Measurements from ENCODE around the gene PRELID1.
"Not testable (repeated sequence)": the region's sequence is repeated elsewhere in the genome, so short reads cannot be mapped to it uniquely, and the experiment has no call there.

The PRELID1 gene, protein sequence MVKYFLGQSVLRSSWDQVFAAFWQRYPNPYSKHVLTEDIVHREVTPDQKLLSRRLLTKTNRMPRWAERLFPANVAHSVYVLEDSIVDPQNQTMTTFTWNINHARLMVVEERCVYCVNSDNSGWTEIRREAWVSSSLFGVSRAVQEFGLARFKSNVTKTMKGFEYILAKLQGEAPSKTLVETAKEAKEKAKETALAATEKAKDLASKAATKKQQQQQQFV

DNA sequence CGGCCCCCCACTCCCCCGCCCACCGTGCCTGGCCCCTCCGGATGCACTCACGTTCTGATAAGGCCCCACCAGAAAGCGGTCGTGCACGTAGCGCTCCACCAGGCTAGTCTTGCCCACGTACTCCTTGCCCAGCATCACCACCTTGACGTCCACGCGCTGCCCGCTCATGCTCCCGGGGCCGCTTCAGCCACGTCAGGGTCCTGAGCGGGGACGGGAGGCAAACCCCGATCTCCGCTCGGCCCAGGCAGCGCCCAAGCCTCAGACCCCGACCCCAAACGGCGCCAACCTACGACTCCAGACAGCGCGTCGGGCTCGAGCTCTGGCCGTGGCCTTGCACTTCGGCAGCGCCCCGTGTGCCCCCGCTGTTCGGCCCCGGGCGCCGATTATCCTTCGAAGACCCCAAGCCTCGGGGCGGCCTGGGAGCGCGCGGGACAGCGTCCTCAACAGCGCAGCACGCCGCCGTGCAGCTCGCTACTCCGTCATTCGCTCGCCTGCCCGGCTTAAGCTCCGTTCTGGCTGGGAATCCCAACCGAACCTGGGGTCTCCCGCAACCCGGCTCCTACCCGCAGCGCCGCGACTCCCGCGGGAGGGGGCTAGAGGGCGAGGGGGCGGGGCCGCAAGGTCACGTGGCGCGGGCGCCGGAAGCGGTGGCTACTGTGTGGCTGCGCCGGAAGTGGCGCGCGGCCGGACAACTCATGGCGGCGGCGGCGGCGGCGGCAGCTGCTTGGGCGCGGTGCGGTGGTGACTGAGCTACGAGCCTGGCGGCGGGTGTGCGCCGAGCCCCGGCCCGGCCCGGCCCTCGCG lies at the start of gene PRELID1, which contains the start of gene RAB24:
Gene PRELID1 (plus strand): TSS at position 679 of the 804 bp plus-strand sequence. CDS start 187 bp downstream, outside the sequence.
Gene RAB24 (minus strand): TSS at position 599 of the 804 bp plus-strand sequence. CDS start 431 bp downstream, at position 168.
- no peak for DNase-seq

DNA sequence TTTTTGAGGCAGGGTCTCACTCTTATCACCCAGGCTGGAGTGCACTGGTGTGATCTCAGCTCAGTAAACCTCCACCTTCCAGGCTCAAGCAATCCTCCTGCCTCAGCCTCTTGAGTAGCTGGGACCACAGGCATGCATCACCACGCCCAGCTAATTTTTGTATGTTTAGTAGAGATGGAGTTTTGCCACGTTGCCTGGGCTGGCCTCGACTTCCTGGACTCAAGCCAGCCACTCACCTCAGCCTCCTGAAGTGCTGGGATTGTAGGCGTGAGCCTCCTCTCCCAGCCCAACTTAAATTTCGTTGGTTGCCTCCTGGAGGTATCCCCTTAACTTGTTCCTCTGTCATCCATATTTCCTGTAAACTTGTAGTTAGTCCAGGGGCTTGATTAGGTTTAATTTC lies 47.3 kb upstream of the PRELID1 start:
- DNase-seq, result no peak

DNA sequence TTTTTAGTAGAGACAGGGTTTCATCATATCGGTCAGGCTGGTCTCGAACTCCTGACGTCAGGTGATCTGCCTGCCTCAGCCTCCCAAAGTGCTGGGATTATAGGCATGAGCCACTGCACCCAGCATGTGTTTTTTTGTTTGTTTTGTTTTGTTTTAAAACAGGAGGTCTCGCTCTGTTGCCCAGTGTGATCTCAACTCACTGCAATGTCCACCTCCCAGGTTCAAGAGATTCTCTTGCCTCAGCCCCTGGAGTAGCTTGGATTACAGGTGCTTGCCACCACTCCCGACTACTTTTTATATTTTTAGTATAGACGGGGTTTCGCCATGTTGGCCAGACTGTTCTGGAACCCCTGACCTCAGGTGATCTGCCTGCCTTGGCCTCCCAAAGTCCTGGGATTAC lies 44.9 kb upstream of the PRELID1 start:
- not testable (repeated sequence) for DNase-seq

DNA sequence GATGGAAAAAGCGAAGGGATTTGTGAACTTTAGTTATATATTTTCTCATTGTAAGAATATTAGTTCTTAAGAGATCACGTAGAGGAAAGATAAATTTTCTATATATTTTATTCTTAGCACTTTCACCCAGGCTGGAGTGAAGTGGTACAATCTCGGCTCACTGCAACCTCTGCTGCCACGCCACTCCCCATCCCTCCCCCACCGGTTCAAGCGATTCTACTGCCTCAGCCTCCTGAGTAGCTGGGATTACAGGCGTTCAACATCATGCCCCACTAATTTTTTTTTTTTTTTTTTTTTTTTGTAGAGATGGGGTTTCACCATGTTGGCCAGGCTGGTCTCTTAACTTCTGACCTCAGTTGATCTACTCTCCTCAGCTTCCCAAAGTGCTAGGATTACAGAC lies 42.6 kb upstream of the PRELID1 start:
- no peak for DNase-seq

DNA sequence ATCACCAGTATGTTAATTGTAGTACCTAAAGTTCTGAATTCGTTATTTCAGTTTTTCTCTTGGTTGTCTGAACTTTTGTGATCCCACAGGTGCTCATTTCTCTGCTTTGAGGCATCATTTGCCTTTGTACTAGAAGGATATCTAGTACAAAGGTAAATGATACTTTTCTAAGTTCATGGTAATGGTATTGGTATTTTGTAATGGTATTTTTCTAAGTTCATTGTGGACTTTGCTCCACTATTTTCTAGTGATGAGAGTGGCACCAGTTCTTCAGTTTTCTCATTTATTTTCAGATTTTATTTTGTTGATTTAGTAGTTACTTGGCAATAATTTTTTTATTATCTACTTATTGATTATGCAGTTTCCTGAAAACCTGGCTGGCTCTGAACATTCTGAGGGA lies 42.1 kb upstream of the PRELID1 start:
- DNase-seq, result no peak

DNA sequence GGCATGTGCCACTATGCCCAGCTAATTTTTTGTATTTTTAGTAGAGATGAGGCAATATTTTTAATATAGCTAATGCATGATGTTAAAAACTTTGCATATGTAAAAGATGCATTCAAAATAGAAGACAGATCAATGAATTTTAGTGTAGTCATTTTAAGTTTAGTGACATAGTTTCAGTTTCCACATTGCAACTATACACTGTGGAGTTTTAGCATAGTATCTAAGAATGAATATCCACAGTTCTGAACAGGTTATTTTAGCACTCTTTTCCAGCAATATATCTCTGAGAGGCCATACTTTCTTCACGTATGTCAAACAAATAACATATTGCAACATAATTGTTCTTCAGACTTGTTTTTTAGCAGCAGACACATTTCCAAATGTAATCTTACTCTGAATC lies 39.4 kb upstream of the PRELID1 start:
- DNase-seq, result no peak

DNA sequence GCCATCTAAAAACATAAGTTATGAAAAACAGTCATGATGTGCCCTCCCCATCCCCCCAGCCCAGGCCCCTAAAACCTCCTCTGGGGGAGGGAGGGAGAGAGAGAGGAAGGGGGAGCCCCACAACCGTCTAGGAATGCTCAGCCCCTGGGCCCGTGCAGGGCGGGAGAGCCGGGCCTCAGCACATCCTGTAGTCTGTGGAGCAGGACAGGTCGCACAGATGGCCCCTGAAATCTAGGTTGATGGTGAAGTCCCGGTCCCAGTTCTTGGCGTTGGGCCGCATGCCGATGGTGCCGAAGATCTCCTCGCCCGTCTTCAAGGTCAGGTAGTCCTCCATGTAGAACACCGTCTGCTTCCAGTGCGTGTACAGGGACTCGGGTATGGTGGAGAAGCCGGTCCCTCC lies 38.2 kb upstream of the PRELID1 start:
- no peak for DNase-seq

DNA sequence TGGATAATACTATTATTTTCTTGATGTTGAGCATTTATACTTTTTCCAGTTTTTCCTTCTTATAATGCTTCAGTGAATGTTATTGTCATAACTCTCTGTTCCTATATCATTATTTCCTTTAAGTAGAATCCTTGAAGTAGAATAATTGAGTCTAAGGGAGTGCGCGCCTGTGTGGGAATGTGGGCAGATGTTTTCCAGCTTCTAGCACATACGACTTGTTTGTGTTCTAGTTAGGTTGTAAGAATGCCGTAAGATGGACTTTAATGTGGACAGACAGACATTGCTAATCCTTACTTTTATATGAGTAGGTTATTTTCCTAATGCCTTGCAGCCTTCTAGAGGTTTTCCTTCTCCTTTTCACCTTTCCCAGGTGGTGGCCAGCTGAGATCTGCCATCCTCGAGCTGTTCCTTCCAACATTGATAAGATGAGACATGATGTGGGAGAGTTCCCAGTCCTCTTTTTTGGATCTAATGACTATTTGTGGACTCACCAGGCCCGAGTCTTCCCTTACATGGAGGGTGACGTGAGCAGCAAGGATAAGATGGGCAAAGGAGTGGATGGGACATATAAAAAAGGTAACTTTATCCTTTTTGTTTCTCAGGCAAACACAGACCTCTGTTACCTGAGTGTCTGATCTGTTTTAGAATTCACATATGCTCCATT lies 34.2 kb upstream of the PRELID1 start:
- DNase-seq, result no peak

DNA sequence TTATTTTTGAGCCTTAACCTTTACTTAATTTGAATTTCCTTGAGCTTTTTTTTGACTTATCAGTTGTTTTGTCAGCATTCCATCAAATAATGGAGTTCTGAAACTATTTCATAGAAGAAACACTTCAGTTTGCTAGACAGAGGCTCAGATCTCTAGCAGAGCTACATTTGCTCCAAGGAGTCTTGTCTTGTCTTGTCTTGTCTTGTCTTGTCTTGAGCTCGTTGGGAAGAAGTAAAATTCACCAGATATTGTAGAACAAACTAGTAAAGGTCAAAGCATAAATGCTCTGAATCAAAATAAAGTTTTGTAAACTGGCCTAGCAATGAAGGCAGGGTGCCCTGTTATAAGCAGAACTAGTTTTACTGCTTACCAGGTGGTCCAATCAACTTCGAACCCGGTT lies 33.6 kb upstream of the PRELID1 start:
- no peak for DNase-seq

DNA sequence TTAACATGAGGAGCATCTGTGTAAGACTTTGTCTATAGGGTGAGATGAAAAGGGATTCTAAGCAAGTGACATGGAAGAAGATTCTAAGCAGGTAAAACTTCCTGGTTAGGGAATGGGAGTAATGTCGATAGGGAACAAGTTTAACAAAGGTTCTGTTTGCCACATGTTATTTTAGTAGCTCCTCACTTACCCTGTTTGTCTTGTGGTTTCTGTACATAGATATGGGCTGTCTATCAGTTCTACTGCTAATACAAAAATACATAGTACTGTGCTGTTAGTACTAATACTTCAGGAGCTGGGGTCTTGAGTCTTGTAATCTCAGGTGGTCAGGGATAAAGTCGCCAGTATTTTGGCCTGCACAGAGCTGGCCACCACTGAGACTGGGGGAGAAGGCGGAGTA lies 32.9 kb upstream of the PRELID1 start:
- DNase-seq, result no peak

DNA sequence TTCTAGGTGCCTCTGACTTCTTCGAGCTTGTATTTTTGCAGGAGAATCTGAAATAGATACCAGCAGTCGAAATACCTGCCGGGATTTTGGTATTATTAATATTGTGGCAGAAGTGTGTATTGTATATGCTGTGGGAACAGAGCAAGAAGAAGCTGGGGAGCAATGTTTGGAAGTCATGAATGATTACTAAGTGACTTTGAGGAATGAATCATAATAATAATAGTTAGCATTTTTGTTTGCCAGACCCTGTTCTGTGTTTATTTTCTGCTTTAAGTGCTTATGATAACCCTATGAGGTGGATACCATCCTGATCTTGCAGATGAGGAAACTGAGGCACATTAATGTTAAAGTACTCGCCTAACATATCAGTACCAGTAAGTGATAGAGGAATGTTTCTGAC lies 32.5 kb upstream of the PRELID1 start:
- DNase-seq, result no peak

DNA sequence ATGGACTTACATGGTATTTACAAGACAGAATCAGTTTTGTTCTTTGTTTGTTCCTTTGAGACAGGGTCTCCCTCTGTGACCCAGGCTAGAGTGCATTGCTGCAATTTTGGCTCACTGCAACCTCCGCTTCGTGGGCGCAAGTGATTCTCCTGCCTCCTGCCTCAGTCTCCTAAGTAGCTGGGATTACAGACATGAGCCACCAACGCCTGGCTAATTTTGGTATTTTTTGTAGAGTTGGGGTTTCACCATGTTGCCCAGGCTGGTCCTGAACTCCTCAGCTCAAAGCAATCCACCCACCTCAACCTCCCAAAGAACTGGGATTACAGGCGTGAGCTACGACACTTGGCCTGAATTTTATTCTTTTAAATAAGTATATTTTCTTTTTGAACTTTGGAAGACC lies 27.7 kb upstream of the PRELID1 start:
- DNase-seq, result no peak

DNA sequence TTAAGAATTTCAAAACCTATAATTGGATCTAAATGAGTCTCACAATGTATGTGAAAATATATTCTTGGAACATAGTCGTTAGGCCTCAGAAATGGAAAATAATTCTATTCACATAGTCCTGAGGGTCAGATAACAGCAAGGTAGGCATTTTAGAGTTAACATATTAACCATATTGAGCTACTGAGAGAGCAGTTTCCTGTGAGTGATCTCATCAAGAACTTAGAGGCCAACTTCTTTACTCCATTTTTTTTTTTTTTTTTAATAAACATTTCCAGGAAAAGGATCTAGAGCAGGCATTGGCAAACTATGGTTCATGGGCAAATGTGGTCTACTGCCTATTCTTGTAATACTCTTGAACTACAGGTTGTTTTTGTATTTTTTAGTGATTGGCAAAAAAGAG lies 26.7 kb upstream of the PRELID1 start:
- no peak for DNase-seq

DNA sequence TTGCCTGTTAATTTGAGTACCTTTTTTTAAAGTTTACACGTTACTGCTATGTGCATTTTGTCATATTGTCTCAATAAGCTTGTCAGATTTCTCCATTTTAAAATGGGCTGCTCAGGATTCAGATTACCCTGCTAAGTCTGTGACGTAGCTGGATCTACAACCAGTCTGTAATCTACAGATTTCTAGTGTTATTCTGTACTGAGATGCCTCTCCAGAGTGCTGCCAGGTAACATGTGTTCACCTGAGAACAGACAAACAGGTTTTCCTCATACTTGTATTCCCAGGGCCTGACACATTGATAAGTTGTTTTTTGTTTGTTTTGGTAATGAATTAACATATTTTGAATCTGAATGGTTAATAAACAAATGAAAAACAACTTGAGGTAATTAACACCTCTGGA lies 15.4 kb upstream of the PRELID1 start:
- DNase-seq, result no peak

DNA sequence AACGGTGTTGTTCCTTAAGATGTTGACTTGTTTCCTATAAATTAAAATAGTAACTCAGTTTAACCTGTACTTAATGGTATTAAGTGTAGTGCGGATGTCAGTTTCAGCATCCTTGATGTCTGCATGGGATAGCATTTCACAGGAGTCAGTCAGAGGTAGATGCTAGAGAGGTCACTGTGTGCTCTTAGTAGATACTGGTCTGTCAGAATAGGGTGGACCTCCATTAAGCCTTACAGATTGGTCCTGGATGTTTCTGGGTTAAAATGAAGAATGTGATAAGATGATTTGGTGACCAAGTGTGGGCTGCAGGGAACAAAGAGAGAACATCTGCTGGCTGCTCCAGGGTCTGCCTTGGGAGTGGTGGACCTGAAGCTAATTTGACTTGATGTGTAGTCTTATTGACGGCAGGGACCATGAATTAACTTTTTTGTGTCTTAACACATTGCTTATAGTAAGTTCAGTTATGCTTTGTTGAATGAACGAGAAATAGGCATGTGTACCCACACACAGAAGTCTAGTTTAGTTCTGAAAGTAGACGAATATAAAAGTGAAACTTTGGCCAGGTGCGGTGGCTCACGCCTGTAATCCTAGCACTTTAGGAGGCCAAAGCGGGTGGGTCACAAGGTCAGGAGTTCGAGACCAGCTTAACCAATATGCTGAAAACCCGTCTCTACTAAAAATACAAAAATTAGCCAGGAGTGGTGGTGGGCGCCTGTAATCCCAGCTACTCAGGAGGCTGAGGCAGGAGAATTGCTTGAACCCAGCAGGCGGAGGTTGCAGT lies 12.6 kb upstream of the PRELID1 start:
- no peak for DNase-seq

DNA sequence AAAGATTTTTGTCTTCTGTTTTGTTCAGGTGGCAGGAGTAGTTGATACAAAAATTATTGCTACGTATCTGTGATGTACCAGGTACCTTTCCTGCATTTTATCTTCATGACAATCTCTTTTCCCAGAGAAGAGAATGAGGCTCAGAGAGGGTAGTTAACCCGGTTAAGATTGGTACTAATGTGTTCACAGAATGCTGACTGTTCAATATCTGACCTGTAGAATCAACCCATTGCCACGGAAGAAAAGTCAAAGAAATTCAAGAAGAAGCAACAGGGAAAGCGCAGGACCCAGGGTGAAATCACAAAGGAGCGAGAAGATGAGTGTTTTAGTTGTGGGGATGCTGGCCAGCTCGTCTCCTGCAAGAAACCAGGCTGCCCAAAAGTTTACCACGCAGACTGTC lies 11.9 kb upstream of the PRELID1 start:
- no peak for DNase-seq

DNA sequence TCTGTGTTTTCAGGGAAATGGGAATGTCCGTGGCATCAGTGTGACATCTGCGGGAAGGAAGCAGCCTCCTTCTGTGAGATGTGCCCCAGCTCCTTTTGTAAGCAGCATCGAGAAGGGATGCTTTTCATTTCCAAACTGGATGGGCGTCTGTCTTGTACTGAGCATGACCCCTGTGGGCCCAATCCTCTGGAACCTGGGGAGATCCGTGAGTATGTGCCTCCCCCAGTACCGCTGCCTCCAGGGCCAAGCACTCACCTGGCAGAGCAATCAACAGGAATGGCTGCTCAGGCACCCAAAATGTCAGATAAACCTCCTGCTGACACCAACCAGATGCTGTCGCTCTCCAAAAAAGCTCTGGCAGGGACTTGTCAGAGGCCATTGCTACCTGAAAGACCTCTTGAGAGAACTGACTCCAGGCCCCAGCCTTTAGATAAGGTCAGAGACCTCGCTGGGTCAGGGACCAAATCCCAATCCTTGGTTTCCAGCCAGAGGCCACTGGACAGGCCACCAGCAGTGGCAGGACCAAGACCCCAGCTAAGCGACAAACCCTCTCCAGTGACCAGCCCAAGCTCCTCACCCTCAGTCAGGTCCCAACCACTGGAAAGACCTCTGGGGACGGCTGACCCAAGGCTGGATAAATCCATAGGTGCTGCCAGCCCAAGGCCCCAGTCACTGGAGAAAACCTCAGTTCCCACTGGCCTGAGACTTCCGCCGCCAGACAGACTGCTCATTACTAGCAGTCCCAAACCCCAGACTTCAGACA lies 9.6 kb upstream of the PRELID1 start:
- DNase-seq, result no peak

DNA sequence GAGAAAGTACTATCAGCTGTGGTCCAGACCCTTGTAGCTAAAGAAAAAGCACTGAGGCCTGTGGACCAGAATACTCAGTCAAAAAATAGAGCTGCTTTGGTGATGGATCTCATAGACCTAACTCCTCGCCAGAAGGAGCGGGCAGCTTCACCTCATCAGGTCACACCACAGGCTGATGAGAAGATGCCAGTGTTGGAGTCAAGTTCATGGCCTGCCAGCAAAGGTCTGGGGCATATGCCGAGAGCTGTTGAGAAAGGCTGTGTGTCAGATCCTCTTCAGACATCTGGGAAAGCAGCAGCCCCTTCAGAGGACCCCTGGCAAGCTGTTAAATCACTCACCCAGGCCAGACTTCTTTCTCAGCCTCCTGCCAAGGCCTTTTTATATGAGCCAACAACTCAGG lies 9.0 kb upstream of the PRELID1 start:
- no peak for DNase-seq

DNA sequence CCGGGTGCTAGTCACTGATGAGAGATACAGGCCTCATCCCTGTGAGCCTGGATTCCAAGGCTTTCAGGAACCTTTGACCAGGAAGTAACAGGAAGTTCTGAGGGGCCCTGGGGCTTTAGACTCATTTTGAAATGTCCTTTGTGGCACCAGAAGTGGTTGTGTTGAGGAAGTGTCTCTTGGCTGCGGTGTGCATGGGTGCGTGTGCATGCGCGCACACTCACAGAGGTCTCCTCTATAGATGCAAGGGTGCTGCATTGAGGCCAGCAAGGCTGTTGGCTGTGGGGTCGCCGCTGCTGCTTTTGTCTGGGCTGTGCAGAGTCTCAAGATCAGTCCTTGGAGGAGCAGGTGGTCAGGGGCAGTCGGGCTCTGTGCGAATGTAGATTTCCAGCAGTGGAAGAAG lies 7.7 kb upstream of the PRELID1 start:
- no peak for DNase-seq

DNA sequence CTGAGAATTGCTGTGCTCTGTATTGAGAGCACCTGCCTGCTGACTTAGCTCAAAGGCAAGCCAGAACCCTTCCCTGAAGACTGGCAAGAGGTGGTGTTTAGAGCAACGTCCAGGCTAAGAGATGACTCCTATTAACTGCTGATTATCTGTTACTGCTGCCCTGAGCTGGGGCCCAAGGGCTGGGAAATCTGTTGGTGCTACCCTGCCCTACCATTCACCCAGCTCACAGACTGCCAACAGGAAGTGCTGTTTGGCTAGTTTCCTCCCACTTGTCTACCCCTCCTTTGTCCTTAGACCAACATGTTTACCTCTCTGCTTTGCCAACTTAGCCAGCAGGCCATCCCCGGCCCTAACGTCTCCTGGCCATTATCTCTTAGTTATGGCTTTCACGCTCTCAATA lies 7.0 kb upstream of the PRELID1 start:
- DNase-seq, result no peak

DNA sequence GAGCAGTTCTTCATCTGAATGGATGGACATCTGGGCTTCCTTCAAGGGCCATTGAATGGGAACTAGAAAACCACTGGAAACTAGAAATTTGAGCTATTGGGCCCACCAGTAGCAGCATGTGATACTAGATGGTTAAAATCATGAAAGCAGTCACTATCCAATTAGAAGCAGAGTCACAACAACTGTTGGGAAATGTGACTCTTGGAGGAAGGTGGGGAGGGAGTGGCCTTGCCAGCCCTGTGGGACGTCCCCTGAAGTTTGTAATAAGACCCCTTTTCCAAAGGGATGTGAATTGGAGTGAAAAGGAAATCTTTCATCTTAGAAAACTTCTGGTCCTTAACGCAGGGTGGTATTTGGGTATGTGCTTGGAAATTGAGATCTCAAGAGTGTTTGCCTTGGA lies 5.7 kb upstream of the PRELID1 start:
- DNase-seq, result no peak

DNA sequence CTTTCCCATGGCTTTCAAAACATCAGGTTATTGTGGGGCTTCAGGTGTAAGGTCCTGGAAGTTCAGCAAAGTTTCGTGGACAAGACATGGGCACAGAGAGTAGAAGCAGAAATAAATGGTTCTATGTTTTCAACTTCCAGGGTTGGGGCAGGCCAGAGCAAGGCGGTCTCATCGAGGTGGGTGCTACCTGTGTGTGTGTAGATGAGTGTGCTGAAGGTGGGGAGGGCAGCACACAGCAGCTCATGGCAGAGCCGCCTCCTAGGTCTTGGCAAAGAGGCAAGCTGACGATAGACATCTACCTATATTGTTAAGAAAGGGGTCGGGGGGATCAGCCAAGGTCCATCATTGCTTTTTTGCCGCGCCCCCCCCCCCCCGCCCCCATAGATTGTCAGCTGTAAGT lies 3.9 kb upstream of the PRELID1 start:
- DNase-seq, result no peak
